HG03025 (cell line): Measurements from ENCODE around the gene KIF21A.

Experiments used
- ATAC-seq: cut with Tn5 transposase; IDR thresholded peaks from one replicate; pipeline ENCODE4 v1.9.1; 2021; ENCODE audit warnings: mild to moderate bottlenecking, moderate library complexity; ENCODE audit not compliant: unreplicated experiment, low FRiP score

The KIF21A gene

GRCh38 chr12:39440781-39441180, 2.1 kb downstream of the KIF21A start:
- ATAC-seq = no peak

DNA sequence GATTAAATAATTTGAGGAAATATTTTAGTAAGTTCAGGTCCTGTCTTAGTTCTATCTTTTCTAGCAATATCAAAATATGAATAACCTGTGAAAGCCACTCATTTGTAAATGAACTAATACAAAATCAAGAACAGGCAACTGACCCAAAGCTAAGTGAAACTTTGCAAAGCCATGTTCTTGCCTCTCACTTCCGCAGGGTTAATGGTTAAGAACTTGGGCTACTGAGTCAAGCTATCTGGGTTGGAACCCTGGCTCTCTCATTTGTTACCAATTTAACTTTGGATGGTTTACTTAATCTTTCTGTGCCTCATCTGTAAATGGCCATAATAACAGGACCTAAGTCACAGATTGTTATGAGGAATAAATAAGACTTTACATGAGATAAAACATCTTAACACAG, 2.8 kb downstream of the KIF21A start:
- ATAC-seq = no peak

DNA sequence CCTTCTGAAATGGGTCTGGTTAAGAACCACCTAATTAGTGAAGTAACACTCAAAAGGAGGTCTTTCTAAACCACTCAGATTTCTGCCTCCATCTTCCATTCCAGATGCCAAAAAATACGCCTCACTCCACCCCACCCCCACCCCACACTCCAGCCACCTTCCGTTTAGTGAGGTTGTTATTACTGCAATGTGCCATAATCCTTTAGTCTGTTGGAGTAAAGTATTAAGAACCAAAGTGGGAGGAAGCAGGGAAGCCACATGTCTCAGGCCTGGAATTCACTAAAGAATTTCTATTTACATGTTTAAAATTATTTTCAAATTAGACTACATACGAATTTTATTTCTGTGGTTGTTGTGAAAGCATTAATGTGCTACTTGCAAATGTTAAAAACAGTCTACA, 7.4 kb downstream of the KIF21A start:
- ATAC-seq = no peak

DNA sequence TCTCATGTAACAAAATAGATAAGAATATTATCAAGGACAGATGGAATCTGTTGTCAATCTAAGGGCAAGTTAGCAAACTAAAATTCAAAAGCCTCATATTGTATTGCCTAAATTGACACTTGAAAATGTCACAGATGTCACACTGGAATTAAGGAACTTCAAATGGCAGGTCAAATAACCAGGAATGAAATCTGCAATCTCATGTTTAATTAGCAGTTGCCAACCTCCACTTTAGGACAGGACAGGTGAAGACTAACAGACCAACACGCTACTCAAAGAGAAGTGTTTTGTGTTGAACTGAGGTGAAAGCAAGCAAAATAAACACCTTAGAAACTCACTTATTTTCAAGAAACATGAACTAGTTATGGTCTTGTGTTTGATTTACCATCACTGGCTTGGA, 11.1 kb downstream of the KIF21A start:
- ATAC-seq = no peak

DNA sequence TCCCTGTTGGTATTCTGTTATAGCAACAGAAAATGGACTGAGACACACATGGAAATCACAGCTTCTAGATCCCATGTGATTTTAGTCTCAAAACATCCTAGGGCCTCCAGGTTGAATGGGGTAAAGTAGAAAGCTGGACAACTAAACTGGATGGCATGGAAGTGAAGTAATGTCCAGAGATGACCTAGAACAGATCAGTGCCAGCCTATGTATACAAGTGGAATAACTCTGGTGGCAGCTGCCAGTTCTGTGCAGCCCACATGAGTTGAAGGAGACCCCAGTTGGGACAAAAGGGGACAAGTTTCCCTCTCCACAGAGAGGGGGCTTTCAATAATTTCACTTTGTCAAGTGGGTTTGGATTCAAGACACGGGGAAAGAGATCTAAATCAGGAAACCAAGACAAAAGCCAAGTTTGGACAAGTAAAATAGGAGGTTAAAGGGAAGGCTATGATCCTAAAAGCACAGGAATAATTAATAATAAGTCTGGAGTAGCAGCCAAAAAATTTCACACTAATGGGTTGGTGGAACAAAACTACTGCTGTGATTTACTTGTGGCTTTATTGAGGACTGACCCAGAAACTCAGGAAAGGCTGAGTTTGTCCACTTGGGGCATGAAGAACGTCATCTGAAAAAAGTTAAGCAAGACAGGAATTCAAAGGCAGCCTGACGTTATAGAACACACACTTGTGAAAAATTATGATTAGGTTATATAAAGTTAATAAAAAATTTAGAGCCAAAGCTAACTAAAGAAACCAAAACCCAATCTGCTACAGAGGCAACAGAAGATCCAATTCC, 11.7 kb downstream of the KIF21A start:
- ATAC-seq = no peak

DNA sequence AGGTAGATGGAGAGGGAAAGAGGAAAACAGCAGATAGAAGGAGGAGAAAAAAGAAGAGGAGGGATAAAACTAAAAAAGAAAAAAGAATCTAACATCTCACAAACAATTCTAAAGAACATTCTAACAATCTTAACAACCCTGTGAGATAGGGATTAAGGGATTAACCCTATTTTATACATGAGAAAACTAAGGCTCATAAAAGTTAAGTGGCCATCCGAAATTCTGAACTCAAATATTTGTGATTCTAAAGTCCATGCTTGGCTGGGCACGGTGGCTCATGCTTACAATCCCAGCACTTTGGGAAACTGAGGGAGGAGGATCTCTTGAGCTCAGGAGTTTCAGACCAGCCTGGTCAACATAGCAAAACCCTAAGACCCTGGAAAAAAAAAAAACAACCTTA, 13.1 kb downstream of the KIF21A start:
- ATAC-seq = no peak

DNA sequence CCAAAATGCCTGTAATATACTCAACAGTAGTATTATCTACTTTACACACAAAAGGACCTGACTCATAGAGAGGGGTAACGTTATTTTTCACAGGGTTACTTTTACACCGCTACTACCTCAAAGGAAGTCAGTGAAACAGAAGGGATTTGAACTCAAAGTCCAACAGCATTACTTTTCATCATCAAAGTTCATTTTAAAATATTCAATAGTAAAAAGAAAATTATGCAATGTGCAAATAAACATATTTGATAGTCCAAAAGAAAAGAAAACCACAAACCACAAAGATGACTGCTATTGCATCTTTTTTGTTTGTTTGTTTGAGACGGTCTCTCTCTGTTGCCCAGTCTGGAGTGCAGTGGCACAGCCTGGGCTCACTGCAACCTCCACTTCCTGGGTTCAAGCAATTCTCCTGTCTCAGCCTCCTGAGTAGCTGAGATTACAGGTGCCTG, 15.5 kb downstream of the KIF21A start:
- ATAC-seq = no peak

GRCh38 chr12:39426636-39427240, 16.2 kb downstream of the KIF21A start:
- no peak for ATAC-seq

DNA sequence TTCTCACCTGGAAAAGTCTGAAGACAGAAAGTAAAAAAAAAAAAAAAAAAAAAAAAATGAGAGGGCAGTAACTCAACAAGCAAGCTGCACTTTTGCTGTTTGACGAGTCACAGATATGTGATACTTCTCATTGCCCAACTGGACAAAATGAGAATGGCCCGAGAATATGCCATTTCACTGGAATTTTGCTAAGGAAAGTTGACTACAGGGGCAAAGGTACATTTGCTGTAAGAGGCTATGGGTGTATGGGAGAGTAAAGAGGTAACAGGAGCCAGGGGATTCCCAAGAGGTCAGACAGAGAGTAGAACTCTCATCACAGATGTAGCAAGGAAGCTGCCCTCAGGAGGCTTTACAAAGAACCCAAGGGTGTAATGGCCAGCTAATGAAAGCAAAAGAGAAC, 22.9 kb downstream of the KIF21A start:
- no peak for ATAC-seq

- ATAC-seq = no peak
Observed at GRCh38 chr12:39419471-39419870, 23.4 kb downstream of the KIF21A start.

DNA sequence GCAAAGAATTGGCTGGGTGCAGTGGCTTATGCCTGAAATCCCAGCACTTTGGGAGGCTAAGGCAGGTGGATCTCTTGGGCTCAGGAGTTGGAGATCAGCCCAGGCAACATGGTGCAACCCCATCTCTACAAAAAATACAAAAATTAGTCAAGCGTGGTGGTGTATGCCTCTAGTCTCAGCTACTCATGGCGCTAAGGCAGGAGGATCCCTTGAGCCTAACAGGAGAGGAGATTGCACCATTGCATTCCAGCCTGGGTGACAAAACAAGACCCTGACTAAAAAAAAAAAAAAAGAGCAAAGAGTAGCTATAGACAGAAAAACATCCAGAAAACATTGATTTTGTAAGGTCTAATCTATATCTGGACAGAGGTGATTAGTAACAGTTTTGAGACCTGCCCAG, 25.0 kb downstream of the KIF21A start:
- ATAC-seq = no peak

- no peak for ATAC-seq
Observed at GRCh38 chr12:39413836-39414771, 28.8 kb downstream of the KIF21A start.

- ATAC-seq = no peak
Observed at GRCh38 chr12:39412210-39412609, 30.7 kb downstream of the KIF21A start.

GRCh38 chr12:39406262-39406661, 36.7 kb downstream of the KIF21A start:
- no peak for ATAC-seq

DNA sequence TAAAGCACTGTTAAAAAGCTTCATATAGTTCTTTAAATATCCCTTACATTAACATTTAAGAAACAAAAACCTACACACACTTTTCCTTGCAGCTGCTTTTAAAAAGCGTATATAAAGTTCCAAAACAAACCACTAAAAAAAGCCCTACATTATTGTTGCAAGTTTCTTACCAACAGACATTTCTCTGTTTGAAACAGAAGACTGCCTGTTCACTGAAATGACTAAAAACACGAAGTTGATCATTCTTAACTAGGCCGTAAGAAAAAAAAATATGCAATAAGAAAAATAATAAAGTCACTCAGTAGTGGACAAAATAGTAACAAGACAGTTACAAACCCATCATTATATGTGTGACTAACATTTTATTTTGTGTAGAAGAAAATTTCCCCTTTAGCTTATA, 37.3 kb downstream of the KIF21A start:
- ATAC-seq = no peak

- no peak for ATAC-seq
Observed at GRCh38 chr12:39404000-39404399, 38.9 kb downstream of the KIF21A start.

DNA sequence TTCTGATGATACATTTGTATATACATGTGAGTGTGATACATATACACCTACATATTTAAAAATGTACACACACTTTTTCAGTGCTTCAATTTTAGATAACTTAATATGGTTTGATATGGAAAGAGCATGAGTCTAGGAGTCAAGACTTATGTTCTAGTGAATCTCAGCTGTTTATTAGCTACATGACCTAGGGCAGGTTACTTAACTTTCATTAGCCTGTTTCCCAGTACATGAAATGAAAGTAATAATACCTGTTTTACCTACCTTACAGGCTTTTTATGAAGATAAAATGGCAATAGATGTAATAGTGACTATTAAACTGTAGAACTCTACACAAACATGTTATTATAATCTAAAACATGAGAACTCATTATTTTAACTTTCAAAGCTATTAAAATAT, 39.5 kb downstream of the KIF21A start:
- no peak for ATAC-seq

GRCh38 chr12:39402922-39403321, 40.0 kb downstream of the KIF21A start:
- ATAC-seq = no peak

- ATAC-seq = no peak
Observed at GRCh38 chr12:39401459-39401858, 41.5 kb downstream of the KIF21A start.

GRCh38 chr12:39395866-39396265, 47.1 kb downstream of the KIF21A start:
- no peak for ATAC-seq

- no peak for ATAC-seq
Observed at GRCh38 chr12:39393890-39394289, 49.0 kb downstream of the KIF21A start.
